Body of pancreas (tissue), 4 donors: ENCODE results near the gene YBX3. TPM values are rescaled to one million over a fixed set of nuclear protein-coding genes. Genes with fewer than 3 reads are reported as not detected.

Source experiments
- ATAC-seq: fragments of 150-250 bp; one replicate; pipeline ENCODE4 v1.9.1; 2016
- DNase-seq, 4 donors: peaks; one replicate each; pipeline ENCODE4 v3.0.0-alpha.2; 2019
- H3K27ac ChIP-seq, 4 donors: fragments of 200-600 bp; sonication (generic); 1 replicate in 3 of 4; 2 replicates in 1 of 4; pipeline versions ENCODE4 v1.5.1 to v1.6.1; 2016 to 2019; ENCODE audit warnings: mild to moderate bottlenecking in 1 of 4, mixed read lengths in 1 of 4, moderate library complexity in 1 of 4
- H3K27me3 ChIP-seq, 2 donors: fragments of 200-600 bp; sonication (generic); one replicate each; pipeline ENCODE4 v1.6.0; 2016; ENCODE audit warnings: mild to moderate bottlenecking in 1 of 2
- H3K36me3 ChIP-seq, 2 donors: fragments of 200-600 bp; sonication (generic); replicated peaks in 1 of 2; 2 replicates each; pipeline ENCODE4 v1.5.1; 2016; ENCODE audit warnings: low read depth in 2 of 2; ENCODE audit not compliant: insufficient read depth in 1 of 2
- H3K4me1 ChIP-seq: fragments of 200-600 bp; sonication (generic); one replicate; pipeline ENCODE4 v1.6.0; 2016
- H3K4me3 ChIP-seq, 2 donors: fragments of 200-600 bp; sonication (generic); 1 replicate in 1 of 2; 2 replicates in 1 of 2; pipeline ENCODE4 v1.5.1; 2016 to 2019
- H3K9me3 ChIP-seq, 3 donors: fragments of 200-600 bp; sonication (generic); 1 replicate in 2 of 3; 2 replicates in 1 of 3; pipeline ENCODE4 v1.5.1; 2016
- POLR2A ChIP-seq, 3 donors: fragments of 450-650 bp; IDR thresholded peaks; one replicate each; pipeline ENCODE4 v1.6.1; 2016; ENCODE audit warnings: antibody characterized with exemption in 3 of 3, mild to moderate bottlenecking in 2 of 3
- WGBS, 2 donors: methylation state at CpG; one replicate each; pipeline ENCODE4 v1.1.5; 2017; 5-methylcytosine and 5-hydroxymethylcytosine counted together
- intact Hi-C: fragments of 100-400 bp; cut with DNase I; formaldehyde crosslinking; loops from one replicate; pipeline ENCODE4 v1.15.1; 2023
- total RNA-seq, 2 donors: library from RNA; depleted of rRNA; stranded (reverse); fragments of >200 nt; gene quantifications; one replicate each; pipeline ENCODE4 v1.1.0, GENCODE V29; 2016
- TF ChIP-seq, protein P1 (sequence below), 7 experiments: fragments of 450-650 bp in 4 of 7; fragments of 200-600 bp in 3 of 7; sonication (generic) in 3 of 7; IDR thresholded peaks; one replicate each; pipeline ENCODE4 v1.5.1; 2016 to 2019; ENCODE audit warnings: antibody characterized with exemption in 7 of 7

YBX3 gene
- total RNA-seq, 2 donors from 2014 or later, result 293 to 403 TPM

DNA sequence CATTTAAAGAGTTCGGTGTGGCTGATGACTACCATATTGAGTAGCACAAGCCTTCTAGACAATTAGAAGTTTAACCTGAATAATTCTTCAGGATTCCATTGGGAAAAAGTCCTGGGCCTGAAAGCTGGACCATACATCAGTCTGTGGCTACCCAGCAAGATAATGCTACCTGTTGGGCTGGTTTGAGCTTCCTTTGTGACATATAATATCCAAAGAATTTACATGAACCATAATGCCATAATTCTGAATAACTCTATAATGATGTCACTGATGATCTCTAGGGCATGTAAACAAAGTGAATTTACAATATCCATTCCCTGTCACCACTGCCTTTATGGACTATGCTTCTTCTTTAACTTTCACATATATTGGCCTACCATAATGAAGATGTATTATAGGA lies 3.8 kb upstream of the YBX3 start:
- WGBS, 2 donors, result 100% methylated on average over 1 of the region's 1 CpG
- Histone ChIP-seq H3K27ac (no peak overlapping the region), H3K36me3 (no peaks in the 10 kb centered on the region), H3K4me3 (no peak overlapping the region), H3K4me1 (peaks cover 7% of the 10 kb centered on the region), H3K27me3 (no peaks in the 10 kb centered on the region), H3K9me3 (no peaks in the 10 kb centered on the region)
- intact Hi-C loops, result no loop called here
- ATAC-seq, result no peak
- DNase-seq, result no peak
- TF ChIP-seq POLR2A (IDR thresholded peaks at IDR 0.05), result no peak
- TF ChIP-seq, protein P1, sequence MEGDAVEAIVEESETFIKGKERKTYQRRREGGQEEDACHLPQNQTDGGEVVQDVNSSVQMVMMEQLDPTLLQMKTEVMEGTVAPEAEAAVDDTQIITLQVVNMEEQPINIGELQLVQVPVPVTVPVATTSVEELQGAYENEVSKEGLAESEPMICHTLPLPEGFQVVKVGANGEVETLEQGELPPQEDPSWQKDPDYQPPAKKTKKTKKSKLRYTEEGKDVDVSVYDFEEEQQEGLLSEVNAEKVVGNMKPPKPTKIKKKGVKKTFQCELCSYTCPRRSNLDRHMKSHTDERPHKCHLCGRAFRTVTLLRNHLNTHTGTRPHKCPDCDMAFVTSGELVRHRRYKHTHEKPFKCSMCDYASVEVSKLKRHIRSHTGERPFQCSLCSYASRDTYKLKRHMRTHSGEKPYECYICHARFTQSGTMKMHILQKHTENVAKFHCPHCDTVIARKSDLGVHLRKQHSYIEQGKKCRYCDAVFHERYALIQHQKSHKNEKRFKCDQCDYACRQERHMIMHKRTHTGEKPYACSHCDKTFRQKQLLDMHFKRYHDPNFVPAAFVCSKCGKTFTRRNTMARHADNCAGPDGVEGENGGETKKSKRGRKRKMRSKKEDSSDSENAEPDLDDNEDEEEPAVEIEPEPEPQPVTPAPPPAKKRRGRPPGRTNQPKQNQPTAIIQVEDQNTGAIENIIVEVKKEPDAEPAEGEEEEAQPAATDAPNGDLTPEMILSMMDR (IDR thresholded peaks at IDR 0.05), result no peak

DNA sequence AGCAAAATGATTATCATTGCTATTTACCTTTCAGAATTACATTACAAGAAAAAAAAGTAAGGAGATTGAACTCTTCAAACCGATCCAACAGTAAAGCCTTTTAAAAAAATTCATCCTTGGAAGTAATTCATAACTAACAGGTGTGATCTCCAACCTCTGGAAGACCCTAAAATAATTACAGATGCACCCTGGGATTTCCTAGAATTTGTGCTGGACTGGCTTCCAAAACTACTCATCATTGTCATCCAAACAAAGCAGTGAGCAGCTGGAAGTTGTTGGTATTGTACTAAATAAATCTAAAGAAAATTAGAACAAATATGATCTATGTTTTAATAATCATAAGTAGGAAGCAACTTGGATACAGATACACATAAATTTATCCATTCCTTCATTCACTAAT lies 1.9 kb upstream of the YBX3 start:
- no peak for TF ChIP-seq POLR2A (IDR thresholded peaks at IDR 0.05)
- TF ChIP-seq, protein P1 (IDR thresholded peaks at IDR 0.05), result no peak
- Histone ChIP-seq H3K36me3 (no peaks in the 10 kb centered on the region), H3K4me3 (no peak overlapping the region), H3K27ac (no peak overlapping the region), H3K9me3 (no peaks in the 10 kb centered on the region), H3K27me3 (no peaks in the 10 kb centered on the region), H3K4me1 (peaks cover 23% of the 10 kb centered on the region)
- ATAC-seq (no peak), DNase-seq (no peak)
- 68 to 80% methylated on average over 1 of the region's 1 CpG for WGBS, 2 donors
- intact Hi-C loops, result no loop called here

DNA sequence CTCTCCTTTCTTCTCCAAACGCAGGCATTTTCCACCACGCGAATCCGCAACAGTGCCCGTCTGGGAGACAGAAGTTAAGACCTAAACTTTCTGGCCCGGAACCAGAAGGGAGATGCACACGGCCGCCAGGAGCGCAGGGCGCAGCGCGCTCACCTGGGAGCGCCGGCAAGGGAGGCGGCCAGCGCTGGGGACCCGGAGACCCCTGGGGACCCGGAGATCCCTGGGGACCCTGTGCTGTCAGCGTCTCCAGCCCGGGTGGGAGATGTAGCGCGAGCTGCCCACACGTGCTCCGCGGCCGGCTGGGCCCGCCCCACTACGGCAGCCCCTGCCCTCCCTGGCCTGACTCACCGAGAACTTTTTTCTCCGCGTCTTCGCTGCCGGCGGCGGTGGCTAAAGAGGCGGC lies 620 bp downstream of the YBX3 start:
- H3K36me3 ChIP-seq, result no peaks in the 10 kb centered on the region
- H3K4me3 ChIP-seq, result peak overlapping the region; percentile 59 to 61
- no peaks in the 10 kb centered on the region for H3K27me3 ChIP-seq
- intact Hi-C loops, result no loop called here
- peak overlapping the region; percentile 94 to 99 (median 96) for H3K27ac ChIP-seq
- 0% methylated on average over 10 to 35 of the region's 36 CpGs for WGBS, 2 donors
- peaks cover 48% of the 10 kb centered on the region for H3K4me1 ChIP-seq
- ATAC-seq (peak; percentile 38), DNase-seq (peak; percentile 55 to 66 (median 60))
- H3K9me3 ChIP-seq, result no peaks in the 10 kb centered on the region
- TF ChIP-seq, protein P1 (IDR thresholded peaks at IDR 0.05), result peak in 5 of 7 experiments; percentile 6 to 47 (median 42)
- peak; percentile 10 to 69 (median 63) for TF ChIP-seq POLR2A (IDR thresholded peaks at IDR 0.05)

DNA sequence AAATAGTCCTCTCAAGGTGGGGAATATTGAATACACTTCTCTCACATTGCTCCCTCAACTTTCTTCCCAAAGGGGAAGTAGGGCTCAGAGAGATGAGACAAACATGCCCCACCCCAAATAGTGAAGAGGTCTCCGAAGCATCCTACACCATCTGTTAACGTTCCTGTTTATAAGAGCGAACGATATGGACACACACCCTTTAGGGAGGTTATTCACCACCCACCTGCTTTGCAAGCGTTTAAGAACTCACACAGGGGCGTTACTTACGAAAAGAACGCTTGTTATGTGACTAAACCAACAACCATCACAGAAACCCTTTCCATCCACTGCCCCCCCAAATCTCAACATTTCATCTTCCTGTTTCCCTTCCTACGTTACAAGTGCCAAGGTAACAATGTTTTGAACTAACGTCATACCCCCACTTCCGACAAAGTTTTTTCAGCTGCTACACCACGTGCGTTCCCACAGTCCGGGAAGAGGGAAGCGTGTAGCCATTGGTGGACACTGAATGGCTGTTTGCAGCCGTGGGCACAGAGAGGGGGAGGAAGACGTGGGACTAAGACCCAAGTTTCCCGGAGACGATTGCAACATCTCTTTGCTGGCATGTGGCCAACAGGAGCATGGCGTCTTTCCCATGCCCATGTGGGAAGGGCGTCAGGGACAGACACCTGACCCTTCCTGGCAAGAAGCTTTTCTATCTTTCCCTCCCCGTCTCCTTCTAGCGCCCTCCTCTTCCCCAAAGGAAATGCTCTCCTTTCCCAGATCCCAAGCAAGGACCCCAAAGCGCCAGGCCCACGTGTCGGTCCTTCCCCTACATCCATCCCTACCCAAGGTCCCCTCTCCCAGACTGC lies 1.2 kb downstream of the YBX3 start:
- peak overlapping the region; percentile 59 to 61 for H3K4me3 ChIP-seq
- H3K4me1 ChIP-seq, result peaks cover 54% of the 10 kb centered on the region
- ATAC-seq (peak; percentile 92), DNase-seq (peak; percentile 97 to 98 (median 98))
- intact Hi-C loops, result no loop called here
- TF ChIP-seq, protein P1 (IDR thresholded peaks at IDR 0.05), result no peak
- peak; percentile 49 to 91 (median 89) for TF ChIP-seq POLR2A (IDR thresholded peaks at IDR 0.05)
- 1% methylated on average over 26 of the region's 26 CpGs for WGBS, 2 donors
- H3K27ac ChIP-seq, result peak overlapping the region; percentile 94 to 99 (median 96)
- no peaks in the 10 kb centered on the region for H3K9me3 ChIP-seq
- H3K36me3 ChIP-seq, result no peaks in the 10 kb centered on the region
- H3K27me3 ChIP-seq, result no peaks in the 10 kb centered on the region
